Fibroblast of lung (primary cell): ENCODE data around the gene P4HA3.

Experiments used
- EZH2 ChIP-seq: IDR thresholded peaks from 2 replicates; pipeline ENCODE4 v1.5.1; 2012; ENCODE audit warnings: low read length, control low read depth, mild to moderate bottlenecking; ENCODE audit errors: missing control alignments
- TF ChIP-seq, protein P1 (sequence below), 2 donors: IDR thresholded peaks in 1 of 2; conservative IDR thresholded peaks in 1 of 2; 1 replicate in 1 of 2; 2 replicates in 1 of 2; pipeline ENCODE4 v1.5.1; 2011 to 2012; ENCODE audit warnings: low read length in 2 of 2, control low read depth in 1 of 2, inconsistent platforms in 1 of 2, low read depth in 1 of 2, mild to moderate bottlenecking in 1 of 2

DNA sequence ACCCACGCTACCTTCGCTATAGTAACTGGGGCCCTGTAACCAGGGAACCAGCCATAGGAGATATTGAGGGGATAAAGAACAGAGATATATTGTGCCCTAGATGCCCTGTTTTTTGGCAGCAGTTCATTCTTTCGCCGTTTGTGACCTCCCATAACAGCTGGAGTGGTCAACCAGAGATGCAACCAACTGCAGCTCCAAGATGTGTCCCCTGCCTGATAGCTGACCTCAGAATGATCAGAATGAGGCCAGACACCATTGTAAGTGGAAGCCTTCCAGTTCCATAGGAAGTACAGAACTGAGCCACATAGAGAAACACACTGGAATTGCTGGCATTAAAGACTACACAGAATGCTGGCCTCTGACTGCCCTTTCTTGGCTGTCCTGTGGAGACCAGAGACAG, 39.2 kb downstream of the P4HA3 start:
- TF ChIP-seq, protein P1, sequence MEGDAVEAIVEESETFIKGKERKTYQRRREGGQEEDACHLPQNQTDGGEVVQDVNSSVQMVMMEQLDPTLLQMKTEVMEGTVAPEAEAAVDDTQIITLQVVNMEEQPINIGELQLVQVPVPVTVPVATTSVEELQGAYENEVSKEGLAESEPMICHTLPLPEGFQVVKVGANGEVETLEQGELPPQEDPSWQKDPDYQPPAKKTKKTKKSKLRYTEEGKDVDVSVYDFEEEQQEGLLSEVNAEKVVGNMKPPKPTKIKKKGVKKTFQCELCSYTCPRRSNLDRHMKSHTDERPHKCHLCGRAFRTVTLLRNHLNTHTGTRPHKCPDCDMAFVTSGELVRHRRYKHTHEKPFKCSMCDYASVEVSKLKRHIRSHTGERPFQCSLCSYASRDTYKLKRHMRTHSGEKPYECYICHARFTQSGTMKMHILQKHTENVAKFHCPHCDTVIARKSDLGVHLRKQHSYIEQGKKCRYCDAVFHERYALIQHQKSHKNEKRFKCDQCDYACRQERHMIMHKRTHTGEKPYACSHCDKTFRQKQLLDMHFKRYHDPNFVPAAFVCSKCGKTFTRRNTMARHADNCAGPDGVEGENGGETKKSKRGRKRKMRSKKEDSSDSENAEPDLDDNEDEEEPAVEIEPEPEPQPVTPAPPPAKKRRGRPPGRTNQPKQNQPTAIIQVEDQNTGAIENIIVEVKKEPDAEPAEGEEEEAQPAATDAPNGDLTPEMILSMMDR (conservative IDR thresholded peaks at IDR 0.05 in 1 of 2, IDR thresholded peaks at IDR 0.05 in 1 of 2; ENCODE audit: low read depth in 1 of 2, low read length in 2 of 2): no peak
- no peak for TF ChIP-seq EZH2
